H4 (cell line): Measurements from ENCODE around the gene METTL6. TPM values are rescaled to one million over a fixed set of nuclear protein-coding genes. Genes with fewer than 3 reads are reported as not detected.
"Not testable (repeated sequence)": the region's sequence is repeated elsewhere in the genome, so short reads cannot be mapped to it uniquely, and the experiment has no call there.

Experiments used
- DNase-seq: peaks from one replicate; pipeline ENCODE4 v3.0.0-alpha.2; 2015; ENCODE audit warnings: low spot score
- total RNA-seq: library from RNA; depleted of rRNA; stranded (reverse); fragments of >200 nt; shearing (Covaris generic); gene quantifications from 2 replicates; pipeline ENCODE4 v1.2.3, GENCODE V29; 2014

METTL6 gene
- total RNA-seq, 1 experiment from 2014 or later: 34.0 TPM

DNA sequence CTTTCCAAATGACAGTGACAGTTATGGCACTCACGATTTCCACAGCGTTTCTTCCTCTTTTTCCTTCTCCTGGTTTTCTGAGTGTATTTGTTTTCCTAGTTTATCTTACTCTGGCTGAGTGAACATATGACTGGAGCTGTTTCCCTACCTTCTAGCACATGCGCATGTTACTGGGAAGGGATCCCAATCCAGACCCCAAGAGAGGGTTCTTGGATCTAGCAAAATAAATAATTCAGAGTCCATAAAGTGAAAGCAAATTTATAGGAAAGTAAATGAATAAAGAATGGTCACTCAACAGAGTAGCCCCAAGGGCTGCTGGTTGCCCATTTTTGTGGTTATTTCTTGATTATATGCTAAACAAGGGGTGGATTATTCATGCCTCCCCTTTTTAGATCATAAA is 23.8 kb downstream of the METTL6 start:
- no peak for DNase-seq

DNA sequence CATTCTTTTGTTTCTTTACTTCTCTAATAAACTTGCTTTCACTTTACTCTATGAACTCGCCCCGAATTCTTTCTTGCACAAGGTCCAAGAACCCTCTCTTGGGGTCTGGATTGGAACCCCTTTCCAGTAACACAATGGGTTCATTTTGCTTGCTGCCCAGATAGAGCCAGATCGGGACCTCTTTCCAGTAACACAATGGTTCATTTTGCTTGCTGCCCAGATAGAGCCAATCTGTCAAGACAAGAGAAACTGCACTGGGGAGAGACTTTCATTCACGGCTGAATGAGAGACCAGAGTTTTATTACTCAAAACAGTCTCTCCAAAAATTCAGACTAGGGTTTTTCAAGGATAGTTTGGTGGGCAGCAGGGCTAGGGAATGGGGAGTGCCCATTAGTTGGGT is 25.4 kb downstream of the METTL6 start:
- DNase-seq: no peak

DNA sequence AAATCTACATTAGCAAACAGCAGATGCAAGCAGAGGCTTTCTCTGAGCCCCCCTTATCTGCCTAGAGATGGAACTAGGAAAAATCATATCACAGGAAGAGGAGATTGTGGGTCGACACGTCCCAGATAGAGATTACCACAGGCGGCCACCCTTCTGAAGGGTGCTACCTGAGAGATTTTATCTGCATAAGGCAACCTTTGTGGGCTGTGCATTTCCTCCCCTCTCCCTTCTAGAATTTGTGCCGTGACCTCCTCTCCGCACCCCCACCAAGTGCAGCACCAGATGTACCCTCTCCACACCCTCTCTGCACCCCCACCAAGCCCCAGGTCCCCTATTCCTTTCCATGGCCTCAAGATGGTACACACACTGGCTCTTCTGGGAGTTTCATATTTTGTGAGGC is 27.4 kb downstream of the METTL6 start:
- no peak for DNase-seq

DNA sequence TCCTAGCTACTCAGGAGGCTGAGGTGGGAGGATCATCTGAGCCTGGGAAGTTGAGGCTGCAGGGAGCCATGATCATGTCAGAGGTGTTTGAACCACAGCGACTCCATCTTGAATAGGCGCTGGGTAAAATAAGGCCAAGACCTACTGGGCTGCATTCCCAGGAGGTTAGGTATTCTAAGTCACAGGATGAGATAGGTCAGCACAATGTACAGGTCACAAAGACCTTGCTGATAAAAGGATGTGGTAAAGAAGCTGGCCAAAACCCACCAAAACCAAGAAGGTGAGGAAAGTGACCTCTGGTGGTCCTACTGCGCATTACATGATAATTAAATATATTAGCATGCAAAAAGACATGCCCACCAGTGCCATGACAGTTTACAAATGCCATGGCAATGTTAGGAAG is 28.6 kb downstream of the METTL6 start:
- DNase-seq: peak; percentile 51

DNA sequence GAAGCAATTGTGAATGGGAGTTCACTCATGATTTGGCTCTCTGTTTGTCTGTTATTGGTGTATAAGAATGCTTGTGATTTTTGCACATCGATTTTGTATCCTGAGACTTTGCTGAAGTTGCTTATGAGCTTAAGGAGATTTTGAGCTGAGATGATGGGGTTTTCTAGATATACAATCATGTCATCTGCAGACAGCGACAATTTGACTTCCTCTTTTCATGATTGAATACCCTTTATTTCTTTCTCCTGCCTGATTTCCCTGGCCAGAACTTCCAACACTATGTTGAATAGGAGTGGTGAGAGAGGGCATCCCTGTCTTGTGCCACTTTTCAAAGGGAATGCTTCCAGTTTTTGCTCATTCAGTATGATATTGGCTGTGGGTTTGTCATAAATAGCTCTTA is 34.1 kb downstream of the METTL6 start:
- DNase-seq: not testable (repeated sequence)

DNA sequence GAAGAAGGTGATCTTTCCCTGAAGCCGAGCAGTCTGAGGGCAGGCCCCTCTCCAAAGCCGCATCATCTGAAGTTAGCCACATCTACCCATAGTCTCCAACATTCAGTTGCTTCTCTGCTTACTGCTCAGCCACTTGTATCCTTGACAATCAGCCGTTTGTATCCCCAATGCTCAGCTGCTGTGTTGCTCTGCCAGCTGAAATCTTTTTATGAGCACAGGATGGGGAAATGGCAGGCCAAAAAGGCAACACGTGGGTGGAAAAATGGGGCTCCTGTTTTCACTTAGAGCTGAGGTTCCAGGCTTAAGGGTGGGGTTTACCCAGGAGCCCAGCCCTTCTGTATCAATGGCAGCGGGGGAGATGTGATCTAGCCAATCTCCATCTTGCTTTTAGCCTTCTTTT is 36.3 kb downstream of the METTL6 start:
- DNase-seq: no peak

DNA sequence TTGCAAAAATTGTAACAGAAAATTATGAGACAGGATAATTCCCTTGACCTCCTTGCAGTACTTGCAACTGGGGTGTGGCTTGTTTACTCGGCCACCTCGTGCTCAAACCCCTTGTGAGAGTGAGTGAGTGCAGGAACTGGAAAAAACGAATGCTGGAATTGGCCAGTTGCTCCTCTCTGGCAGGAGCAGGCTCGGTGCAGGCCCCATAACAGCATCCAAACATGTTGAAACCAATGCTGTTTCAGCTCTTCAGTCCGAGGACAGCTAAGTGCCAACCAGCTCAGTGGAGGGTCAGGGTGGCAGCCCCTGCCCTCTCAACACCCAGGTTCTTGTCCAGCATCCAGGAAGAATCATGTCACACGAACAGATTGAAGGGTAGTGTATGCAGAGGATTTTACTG is 36.9 kb downstream of the METTL6 start:
- no peak for DNase-seq

DNA sequence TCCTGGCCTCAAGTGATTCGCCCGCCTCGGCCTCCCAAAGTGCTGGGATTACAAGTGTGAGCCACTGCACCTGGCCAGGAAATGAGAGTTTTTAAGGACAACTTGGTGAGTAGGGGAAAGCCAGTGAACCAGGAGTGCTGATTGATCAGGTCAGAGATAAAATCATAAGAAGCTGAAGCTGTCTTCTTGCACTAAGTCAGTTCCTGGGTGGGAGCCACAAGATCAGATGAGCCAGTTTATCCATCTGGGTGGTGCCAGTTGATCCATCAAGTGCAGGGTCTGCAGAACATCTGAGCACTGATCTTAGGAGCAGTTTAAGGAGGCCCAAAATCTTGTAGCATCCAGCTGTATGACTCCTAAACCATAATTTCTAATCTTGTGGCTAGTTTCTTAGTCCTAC is 39.0 kb downstream of the METTL6 start:
- not testable (repeated sequence) for DNase-seq

DNA sequence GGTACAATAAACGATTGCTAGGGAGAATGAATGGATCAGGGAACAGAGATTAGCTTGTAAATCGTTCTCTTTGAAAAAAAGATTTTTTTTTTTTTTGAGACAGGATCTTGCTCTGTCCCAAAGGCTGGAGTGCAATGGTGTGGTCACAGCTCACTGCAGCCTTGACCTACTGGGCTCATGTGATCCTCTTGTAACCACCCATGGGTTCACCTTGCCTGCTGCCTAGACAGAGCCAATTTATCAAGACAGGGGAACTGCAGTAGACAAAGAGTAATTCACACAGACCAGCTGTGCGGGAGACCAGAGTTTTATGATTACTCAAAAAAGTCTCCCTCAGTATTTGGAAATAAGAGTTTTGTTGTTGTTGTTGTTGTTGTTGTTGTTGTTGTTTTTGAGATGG is 39.6 kb downstream of the METTL6 start:
- DNase-seq: no peak

DNA sequence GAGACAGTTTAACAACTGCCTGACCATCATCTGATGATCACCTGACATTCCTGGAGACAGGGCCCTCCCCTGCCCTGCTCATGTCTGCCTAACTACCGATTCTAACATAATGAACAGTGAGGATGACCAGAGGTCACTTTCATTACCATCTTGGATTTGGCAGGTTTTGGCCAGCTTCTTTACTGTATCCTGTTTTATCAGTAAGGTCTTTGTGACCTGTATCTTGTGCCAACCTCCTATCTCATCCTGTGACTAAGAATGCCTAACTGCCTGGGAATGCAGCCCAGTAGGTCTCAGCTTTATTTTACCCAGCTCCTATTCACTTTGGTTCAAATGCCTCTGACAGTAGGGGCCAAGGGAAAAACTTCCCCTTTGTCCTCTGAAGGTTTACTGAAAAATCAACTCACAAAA is 40.2 kb downstream of the METTL6 start:
- no peak for DNase-seq

DNA sequence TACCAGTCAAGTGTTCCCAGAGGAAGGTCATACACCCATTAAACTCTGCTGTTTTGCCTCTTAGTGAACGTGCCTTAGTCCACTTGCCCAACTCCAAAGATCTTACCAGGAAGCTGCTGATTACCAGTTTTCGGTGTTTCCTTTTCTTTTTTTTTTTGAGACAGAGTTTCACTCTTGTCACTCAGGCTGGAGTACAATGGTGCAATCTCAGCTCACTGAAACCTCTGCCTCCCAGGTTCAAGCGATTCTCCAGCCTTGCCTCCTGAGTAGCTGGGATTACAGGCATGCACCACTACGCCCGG is 40.7 kb downstream of the METTL6 start:
- not testable (repeated sequence) for DNase-seq

DNA sequence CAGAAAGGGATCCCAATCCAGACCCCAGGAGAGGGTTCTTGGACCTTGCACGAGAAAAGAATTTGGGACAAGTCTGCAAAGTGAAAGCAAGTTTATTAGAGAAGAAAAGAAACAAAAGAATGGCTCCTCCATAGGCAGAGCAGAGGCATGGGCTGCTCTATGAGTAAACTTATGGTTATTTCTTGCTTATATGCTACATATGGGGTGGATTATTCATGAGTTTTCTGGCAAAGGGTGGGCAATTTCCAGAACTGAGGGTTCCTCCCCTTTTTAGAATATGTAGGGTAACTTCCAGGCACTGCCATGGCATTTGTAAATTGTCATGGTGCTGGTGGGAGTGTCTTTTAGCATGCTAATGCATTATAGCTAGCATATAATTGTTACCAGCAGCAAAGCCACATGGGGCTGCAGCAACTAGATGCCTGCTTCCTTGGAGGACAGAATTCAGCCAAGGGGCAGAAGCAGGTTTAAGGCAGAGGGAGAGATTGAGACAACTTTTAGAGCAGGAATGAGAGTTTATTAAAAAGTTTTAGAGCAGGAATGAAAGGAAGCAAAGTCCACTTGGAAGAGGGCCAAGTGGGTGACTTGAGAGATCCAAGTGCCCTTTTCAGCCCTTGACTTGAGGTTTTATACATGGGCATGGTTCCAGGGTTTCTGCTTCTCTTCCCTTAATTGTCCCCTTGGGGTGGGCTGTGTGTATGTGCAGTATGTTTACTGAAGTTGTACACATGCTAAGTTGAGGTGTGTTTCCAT is 41.3 kb downstream of the METTL6 start:
- DNase-seq: no peak

DNA sequence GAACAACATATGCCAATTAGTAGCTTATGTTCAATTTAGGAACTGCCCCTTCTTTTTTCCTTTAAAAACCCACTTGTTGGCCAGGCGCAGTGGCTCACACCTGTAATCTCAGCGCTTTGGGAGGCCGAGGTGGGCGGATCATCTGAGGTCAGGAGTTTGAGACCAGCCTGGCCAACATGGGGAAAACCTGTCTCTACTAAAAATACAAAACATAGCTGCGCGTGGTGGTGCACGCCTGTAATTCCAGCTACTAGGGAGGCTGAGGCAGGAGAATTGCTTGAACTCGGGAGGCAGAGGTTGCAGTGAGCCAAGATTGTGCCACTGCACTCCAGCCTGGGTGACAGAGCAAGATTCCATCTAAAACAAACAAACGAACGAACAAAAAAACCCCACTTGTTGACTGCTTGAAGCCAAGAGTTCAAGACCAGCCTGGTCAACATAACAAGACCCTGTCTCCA is 42.1 kb downstream of the METTL6 start:
- DNase-seq: not testable (repeated sequence)

DNA sequence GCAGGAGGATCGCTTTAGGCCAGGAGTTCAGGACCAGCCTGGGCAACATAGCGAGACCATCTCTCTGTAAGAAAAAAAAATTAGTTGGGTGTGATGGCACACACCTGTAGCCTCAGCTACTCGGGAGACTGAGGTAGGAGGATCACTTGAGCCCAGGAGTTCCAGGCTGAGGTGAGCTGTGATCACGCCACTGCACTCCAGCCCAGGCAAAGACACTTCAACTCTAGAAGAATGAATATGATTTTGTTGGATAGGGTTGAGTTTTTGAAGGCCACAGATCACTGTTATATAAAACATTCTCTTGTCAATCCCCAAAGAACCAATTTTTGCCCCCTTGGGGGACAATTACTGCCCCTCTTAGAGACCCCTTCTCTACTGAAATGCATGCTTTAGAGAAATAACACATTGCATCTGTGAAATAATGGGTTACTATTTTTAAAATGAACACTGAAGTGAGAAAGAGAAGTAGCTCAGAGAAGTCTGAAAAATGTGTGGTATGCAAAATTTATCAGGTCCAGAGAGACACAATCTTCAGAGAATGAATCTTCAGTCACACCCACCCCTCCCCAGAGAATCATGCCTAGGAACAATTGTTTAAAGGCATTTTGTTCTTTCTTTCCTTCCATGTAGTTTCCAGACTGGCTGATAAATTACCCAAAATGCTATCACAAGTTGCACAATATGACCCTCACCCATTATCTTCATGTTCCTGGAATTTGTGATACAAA is 42.7 kb downstream of the METTL6 start:
- no peak for DNase-seq

DNA sequence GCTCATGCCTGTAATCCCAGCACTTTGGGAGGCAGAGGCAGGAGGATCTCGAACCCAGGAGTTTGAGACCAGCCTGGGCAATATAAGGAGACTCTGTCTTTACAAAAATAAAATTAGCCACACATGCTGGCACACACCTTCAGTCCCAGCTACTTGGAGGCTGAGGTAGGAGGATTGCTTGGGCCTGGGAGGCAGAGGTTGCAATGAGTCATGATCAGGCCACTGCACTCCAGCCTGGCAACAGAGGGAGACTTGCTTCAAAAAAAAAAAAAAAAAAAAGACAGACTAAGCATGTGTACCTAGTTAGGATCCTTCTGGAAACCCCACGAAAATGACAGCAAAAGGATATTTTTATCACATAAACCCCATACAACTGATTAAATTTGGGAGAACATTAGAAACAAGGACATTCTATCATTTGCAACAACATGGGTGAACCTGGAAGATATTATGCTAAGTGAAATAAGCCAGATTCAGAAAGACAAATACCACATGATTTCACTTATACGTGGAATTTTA is 44.9 kb downstream of the METTL6 start:
- no peak for DNase-seq

DNA sequence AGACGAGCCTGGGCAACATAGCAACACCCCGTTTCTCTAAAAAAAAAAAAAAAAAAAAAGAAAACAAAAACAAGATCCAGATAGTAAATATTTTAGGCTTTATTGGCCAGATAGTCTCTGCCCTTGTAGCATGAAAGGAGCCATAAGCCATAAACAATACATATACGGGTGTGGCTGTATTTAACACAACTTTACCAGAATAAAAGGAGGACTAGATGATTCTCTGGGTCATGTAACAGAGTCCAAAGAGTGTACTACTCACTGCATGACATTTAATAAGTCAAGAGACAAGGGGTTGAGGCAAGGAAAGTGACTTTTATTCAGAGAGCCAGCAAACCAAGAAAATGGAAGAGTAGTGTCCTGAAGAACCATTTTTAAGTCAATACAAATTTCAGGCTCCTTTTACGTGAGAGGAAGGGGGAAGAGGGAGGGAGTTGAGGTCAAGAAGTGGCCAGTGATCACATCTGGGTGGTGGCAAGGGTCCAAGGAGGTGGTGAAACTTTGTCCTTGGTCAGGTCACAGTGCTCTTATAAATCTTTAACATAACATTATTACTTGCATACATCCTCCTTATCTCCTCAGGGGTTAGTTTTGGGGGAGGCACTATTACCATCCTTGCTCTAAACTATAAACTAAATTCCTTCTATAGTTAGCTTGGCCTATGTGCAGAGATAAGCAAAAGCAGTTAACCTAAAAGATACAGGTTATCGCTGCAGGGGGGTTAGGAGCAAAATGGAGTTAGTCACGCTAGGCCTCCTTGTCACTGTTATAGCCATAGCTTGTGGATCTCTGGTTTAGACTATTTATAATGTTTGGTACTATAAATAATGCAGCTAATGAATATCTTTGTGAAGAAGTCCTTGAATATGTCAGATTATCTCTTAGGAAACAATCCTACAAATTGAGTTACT is 46.1 kb downstream of the METTL6 start:
- no peak for DNase-seq

DNA sequence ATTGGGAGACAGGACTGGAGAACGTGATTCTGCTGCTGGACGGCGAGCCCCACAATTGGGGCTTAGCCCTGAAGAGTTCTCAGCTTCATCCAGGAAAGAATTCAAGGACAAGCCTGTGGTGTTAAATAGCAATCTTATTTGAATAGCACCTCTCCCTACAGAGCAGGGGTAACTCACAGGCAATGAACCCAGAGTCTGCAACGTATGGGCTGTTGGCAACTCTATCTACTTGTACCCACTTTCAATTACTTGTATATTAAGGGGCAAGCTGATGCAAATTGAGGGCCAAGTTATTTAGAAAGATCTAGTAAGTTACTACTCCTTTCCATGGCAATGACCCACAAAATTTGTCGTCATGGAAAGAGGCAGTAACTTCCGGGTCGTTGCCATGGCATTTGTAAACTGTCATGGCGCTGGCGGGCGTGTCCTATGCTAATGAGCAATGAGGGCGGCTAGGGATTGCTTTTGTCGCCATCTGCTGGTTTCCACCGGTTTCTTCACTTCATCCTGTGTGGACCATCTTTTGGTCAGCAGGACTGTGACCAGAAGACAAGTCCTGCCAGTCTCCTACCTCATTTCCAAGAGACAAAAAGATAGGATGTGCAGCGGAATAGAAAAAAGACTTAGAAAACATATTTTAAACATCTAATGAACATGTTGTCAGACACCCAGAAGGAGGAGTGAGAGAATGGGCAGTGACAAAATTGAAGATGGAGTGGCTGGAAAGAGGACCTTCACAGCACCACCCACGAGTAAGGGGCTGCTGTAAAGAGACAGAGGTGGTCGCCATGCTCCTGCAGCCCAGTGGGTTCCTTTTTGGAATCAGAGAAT is 49.2 kb downstream of the METTL6 start:
- peak; percentile 92 for DNase-seq

DNA sequence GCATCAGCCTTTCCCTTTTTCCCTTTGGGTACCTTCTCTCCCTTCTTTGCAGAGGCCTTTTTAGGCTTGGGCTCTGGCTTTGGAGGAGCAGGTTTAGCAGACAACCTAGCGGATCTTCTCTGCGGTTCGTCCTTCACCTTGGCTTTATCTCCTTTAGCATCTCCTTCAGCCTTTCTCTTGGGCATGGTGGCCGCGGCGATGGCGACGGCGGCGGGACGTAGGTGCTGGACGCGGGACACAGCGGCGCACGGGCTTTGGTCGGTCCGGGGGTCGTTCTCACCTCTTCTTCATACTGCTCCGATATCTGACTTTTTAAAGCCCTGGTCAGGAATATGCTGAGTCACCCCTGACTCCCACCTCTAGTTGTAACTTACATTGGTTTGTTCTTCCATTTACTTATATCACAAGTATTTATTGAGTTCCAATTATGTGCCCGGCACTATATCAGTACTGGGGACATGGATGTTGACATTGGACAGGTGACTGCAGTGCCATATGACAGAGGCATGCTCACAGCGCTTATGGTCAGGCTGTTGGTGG is 51.8 kb downstream of the METTL6 start:
- DNase-seq: no peak

DNA sequence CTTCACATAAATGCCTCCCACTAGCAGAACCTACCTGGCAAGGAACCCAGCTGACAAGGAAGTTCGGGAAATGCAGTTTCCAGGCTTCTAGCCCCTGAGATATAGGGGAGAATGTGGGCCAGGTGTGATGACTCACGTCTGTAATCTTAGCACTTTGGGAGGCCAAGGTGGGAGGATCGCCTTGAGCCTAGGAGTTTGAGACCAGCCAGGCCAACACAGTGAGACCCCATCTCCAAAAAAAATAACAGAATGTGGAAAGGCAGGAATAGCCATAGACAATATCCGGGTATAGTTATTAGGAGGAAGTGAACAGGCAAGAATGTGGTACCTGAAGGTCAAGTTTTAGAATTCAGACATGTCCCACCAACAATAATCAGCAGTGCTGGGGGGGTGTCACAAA is 54.4 kb downstream of the METTL6 start:
- DNase-seq: no peak

DNA sequence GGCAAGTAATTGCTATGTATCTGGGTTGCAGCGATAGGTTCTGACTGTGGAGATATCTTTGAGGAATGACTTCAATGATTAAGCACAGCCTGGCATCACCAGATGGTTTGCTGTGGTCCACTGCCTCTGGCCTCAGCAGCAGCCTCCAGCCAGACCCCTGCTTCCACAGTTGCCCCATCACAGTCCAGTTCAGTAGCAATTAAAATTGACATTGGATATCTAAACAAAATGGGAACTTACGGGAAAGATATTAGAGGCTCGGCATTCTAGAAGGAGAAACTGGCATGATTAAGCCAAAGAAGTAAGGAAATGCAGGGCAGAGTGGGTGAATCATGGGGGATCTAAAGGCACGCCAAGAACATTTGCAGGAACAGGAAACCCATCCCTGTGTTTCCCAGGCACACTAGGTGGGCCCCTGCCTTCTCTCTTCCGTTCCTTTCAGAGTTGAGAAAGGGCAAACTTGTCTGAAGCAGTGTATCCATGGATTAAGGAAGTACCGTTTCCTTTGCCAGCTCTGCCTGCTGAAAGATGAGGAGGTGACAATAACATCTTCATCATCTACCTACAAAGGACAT is 58.7 kb downstream of the METTL6 start:
- DNase-seq: peak; percentile 40

DNA sequence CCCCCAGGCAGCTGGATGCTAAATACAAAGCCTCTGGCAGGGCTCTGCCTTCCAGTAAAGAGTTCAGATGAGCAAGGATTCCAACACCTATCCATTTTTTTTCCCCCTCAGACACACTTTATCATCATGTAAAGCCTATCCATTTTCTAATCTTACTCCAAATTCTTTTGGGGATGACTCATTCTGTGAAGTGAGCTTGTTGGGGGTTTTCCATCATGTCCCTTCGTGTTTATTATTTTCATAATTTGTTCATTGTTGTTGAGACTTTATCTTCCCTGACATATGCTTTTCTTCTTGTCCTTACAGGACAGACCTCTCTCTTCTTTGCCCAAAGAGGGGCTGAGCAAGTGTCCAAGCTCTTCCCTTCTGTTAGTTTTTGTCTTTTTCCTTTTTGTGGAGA is 60.3 kb downstream of the METTL6 start:
- no peak for DNase-seq
